Transverse colon (tissue), 4 donors: ENCODE data around the gene MYBPC1.

Experiments
- EP300 ChIP-seq: sonication (generic); formaldehyde crosslinking; IDR thresholded peaks from one replicate; pipeline ENCODE4 v1.6.1; 2017; ENCODE audit warnings: antibody characterized with exemption, low read depth
- POLR2A ChIP-seq: fragments of 450-650 bp; IDR thresholded peaks from one replicate; pipeline ENCODE4 v1.6.1; 2016; ENCODE audit warnings: antibody characterized with exemption, mild to moderate bottlenecking, moderate library complexity
- POLR2AphosphoS5 ChIP-seq, 3 donors: sonication (generic); formaldehyde crosslinking; IDR thresholded peaks; one replicate each; pipeline ENCODE4 v1.6.1; 2016; ENCODE audit warnings: antibody characterized with exemption in 3 of 3
- TF ChIP-seq, protein P1 (sequence below), 5 experiments: fragments of 200-600 bp in 3 of 5; fragments of 450-650 bp in 2 of 5; sonication (generic) in 3 of 5; IDR thresholded peaks; 1 replicate in 2 of 5; 2 replicates in 3 of 5; pipeline ENCODE4 v1.5.1; 2016 to 2017; ENCODE audit warnings: antibody characterized with exemption in 5 of 5, inconsistent platforms in 3 of 5, mild to moderate bottlenecking in 2 of 5, moderate library complexity in 1 of 5

DNA sequence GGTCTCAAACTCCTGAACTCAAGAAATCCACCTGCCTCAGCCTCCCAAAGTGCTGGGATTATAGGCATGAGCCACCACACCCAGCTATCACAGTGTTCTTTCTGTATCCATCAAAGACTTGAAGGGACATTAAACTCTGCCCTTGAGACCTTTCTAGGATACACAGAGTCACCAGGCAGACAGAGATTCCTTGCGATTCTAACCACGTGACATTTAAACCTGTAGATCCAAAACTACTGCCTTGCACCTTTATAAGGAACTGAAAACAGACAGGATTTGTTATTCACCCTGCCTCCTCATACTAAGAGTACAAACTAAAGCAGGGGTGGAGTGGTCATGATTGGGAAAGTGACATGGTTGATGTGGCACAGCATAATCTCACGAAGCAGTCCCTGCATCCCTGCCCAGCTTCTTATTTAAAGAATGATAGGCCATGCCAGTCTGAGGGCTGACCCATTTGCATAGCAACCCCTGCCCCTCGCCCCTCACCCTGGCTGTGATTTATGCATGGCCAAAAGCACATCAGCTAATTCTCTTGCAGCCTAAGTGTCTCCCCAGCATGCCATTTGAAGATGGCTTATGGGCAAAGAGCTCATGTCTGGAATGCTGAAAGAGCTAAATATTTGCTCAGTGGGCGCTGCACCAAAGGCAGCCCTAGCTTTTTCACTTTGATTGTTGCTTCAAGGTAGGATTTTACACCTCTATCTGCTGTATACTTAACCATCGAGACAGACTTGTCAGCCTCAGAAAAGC is 43.2 kb upstream of the MYBPC1 start:
- TF ChIP-seq, protein P1, sequence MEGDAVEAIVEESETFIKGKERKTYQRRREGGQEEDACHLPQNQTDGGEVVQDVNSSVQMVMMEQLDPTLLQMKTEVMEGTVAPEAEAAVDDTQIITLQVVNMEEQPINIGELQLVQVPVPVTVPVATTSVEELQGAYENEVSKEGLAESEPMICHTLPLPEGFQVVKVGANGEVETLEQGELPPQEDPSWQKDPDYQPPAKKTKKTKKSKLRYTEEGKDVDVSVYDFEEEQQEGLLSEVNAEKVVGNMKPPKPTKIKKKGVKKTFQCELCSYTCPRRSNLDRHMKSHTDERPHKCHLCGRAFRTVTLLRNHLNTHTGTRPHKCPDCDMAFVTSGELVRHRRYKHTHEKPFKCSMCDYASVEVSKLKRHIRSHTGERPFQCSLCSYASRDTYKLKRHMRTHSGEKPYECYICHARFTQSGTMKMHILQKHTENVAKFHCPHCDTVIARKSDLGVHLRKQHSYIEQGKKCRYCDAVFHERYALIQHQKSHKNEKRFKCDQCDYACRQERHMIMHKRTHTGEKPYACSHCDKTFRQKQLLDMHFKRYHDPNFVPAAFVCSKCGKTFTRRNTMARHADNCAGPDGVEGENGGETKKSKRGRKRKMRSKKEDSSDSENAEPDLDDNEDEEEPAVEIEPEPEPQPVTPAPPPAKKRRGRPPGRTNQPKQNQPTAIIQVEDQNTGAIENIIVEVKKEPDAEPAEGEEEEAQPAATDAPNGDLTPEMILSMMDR (IDR thresholded peaks at IDR 0.05): no peak
- no peak for TF ChIP-seq POLR2A
- no peak for TF ChIP-seq POLR2AphosphoS5 (IDR thresholded peaks at IDR 0.05)
- no peak for TF ChIP-seq EP300
